Measurements from ENCODE around the gene APBA2. TPM values are rescaled to one million over a fixed set of nuclear protein-coding genes. Genes with fewer than 3 reads are reported as not detected.
A peak's percentile ranks its signal among the peaks of the same experiment; 100 is the strongest.

The APBA2 gene
- total and polyA plus RNA-seq, 2 donors from 2014 or later, result 1.0 to 6.1 TPM

DNA sequence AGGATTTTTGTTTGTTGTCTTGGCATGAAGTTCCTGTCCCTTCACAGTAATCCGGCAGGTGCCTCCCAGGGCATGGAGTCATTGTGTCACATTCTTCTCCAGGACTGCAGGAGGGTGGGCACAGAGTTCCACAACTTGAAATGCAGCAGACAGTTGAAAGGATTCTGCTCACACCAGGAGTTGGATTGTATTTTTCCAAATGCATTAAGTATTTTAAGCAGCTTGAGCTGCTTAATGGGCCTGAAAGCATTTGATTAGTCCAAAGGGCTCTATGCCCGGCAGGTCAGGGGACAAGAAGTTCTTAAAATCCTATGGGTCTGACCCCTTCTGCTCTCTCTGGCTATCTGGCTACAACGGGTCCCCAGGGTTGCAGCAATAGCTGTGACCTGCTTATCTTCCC, 92.9 kb downstream of the APBA2 start:
- intact Hi-C loops (cut with DNase I), result no loop called here
- TF ChIP-seq, protein P1, sequence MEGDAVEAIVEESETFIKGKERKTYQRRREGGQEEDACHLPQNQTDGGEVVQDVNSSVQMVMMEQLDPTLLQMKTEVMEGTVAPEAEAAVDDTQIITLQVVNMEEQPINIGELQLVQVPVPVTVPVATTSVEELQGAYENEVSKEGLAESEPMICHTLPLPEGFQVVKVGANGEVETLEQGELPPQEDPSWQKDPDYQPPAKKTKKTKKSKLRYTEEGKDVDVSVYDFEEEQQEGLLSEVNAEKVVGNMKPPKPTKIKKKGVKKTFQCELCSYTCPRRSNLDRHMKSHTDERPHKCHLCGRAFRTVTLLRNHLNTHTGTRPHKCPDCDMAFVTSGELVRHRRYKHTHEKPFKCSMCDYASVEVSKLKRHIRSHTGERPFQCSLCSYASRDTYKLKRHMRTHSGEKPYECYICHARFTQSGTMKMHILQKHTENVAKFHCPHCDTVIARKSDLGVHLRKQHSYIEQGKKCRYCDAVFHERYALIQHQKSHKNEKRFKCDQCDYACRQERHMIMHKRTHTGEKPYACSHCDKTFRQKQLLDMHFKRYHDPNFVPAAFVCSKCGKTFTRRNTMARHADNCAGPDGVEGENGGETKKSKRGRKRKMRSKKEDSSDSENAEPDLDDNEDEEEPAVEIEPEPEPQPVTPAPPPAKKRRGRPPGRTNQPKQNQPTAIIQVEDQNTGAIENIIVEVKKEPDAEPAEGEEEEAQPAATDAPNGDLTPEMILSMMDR (IDR thresholded peaks at IDR 0.05; ENCODE audit: borderline replicate concordance, extremely low read depth, insufficient read depth), result no peak
- Histone ChIP-seq H3K27ac (ENCODE audit: low read depth in 2 of 2, low read length in 2 of 2) (no peak overlapping the region), H3K9ac (ENCODE audit: low read length in 3 of 3) (no peak overlapping the region), H3K4me3 (ENCODE audit: low read length in 3 of 3) (no peak overlapping the region), H3K36me3 (ENCODE audit: control insufficient read depth in 2 of 3, insufficient read depth in 3 of 3, low read length in 3 of 3) (no peaks in the 10 kb centered on the region), H3K9me3 (ENCODE audit: control insufficient read depth in 2 of 3, insufficient read depth in 1 of 3, low read length in 3 of 3) (no peaks in the 10 kb centered on the region), H3K27me3 (ENCODE audit: control insufficient read depth, insufficient read depth, low read length) (no peaks in the 10 kb centered on the region), H3K4me1 (ENCODE audit: control insufficient read depth in 2 of 3, insufficient read depth in 2 of 3, low read depth in 1 of 3, low read length in 3 of 3) (no peaks in the 10 kb centered on the region)
- FAIRE-seq, result no peak
- no peak for DNase-seq

DNA sequence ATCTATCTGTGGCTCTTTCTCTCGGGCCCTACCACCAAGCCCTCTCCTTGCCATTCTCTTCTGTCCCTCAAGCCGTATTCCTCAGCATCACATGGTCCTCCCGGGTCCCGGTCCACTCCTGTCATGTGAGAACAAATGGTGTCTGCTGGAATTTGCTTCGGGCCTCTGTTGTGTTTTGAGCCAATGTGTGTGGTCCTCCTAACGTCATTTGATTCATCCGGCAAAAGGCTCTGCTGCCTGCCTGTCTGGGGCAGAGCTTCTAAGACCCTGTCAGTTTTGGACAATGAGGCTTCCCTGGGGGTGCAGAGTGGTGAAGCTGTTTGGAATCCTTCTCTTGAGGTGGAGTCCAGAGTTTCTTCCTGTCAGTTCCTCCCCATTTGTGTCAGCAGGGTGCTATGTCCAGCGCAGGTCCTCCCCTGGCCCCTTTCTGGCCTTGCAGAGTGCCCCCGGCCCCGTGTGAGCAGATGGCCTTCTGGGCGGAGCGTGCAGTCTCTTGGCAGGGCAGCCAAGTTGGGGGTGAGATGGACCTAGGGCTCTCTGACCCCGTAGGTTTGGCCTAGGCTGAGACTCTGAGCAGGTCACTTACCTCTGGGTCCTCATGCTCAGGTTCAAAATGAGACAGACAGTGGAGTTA, 93.6 kb downstream of the APBA2 start:
- peak in 2 of 5 donors; percentile 44 to 61 for DNase-seq
- FAIRE-seq, result no peak
- H3K9me3 ChIP-seq (ENCODE audit: control insufficient read depth in 2 of 3, insufficient read depth in 1 of 3, low read length in 3 of 3), result no peaks in the 10 kb centered on the region
- H3K36me3 ChIP-seq (ENCODE audit: control insufficient read depth in 2 of 3, insufficient read depth in 3 of 3, low read length in 3 of 3), result no peaks in the 10 kb centered on the region
- intact Hi-C loops (cut with DNase I), result no loop called here
- TF ChIP-seq, protein P1 (IDR thresholded peaks at IDR 0.05; ENCODE audit: borderline replicate concordance, extremely low read depth, insufficient read depth), result no peak
- no peak overlapping the region for H3K4me3 ChIP-seq (ENCODE audit: low read length in 3 of 3)
- H3K4me1 ChIP-seq (ENCODE audit: control insufficient read depth in 2 of 3, insufficient read depth in 2 of 3, low read depth in 1 of 3, low read length in 3 of 3), result no peaks in the 10 kb centered on the region
- no peak overlapping the region for H3K9ac ChIP-seq (ENCODE audit: low read length in 3 of 3)
- no peaks in the 10 kb centered on the region for H3K27me3 ChIP-seq (ENCODE audit: control insufficient read depth, insufficient read depth, low read length)
- no peak overlapping the region for H3K27ac ChIP-seq (ENCODE audit: low read depth in 2 of 2, low read length in 2 of 2)

DNA sequence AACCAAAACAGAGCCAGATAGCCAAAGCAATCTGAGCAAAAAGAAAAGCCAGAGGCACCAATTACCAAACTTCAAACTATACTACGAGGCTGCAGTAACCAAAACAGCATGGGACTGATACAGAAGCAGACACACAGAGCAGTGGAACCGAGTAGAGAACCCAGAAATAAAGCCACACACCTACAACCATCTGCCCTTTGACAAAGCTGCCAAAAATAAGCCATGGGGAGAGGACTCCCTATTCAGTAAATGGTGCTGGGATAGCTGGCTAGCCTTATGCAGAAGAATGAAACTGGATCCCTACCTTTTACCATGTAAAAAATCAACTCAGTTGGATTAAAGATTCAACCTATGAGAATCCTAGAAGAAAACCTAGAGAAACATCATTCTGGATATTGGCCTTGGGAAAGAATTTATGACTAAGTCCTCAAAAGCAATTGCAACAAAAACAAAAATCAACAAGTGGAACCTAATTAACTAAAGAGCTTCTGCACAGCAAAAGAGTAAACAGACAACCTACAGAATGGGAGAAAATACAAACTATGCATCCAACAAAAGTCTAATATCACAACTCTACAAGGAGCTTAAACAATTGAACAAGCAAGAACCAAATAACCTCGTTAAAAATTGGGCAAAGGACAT, 95.1 kb downstream of the APBA2 start:
- H3K9ac ChIP-seq (ENCODE audit: low read length in 3 of 3), result no peak overlapping the region
- intact Hi-C loops (cut with DNase I), result no loop called here
- TF ChIP-seq, protein P1 (IDR thresholded peaks at IDR 0.05; ENCODE audit: borderline replicate concordance, extremely low read depth, insufficient read depth), result no peak
- no peak overlapping the region for H3K27ac ChIP-seq (ENCODE audit: low read depth in 2 of 2, low read length in 2 of 2)
- no peaks in the 10 kb centered on the region for H3K27me3 ChIP-seq (ENCODE audit: control insufficient read depth, insufficient read depth, low read length)
- FAIRE-seq (no peak), DNase-seq (no peak)
- no peaks in the 10 kb centered on the region for H3K36me3 ChIP-seq (ENCODE audit: control insufficient read depth in 2 of 3, insufficient read depth in 3 of 3, low read length in 3 of 3)
- H3K9me3 ChIP-seq (ENCODE audit: control insufficient read depth in 2 of 3, insufficient read depth in 1 of 3, low read length in 3 of 3), result no peaks in the 10 kb centered on the region
- peaks cover 0 to 4% (median 0%) of the 10 kb centered on the region in 3 donors for H3K4me1 ChIP-seq (ENCODE audit: control insufficient read depth in 2 of 3, insufficient read depth in 2 of 3, low read depth in 1 of 3, low read length in 3 of 3)
- H3K4me3 ChIP-seq (ENCODE audit: low read length in 3 of 3), result no peak overlapping the region
